SKM-1 treated with dmso at 0.1 percent for 144 hours (cell line): ENCODE measurements around the gene TFDP2.
"Not testable (repeated sequence)": the region's sequence is repeated elsewhere in the genome, so short reads cannot be mapped to it uniquely, and the experiment has no call there.

ENCODE experiments used
- DNase-seq: peaks from one replicate; lab custom pipeline; 2025; ENCODE audit not compliant: unreplicated experiment; lab: John Stamatoyannopoulos, UW

Gene TFDP2

GRCh38 chr3:142075656-142076055, 73.7 kb downstream of the TFDP2 start:
- DNase-seq = not testable (repeated sequence)

- DNase-seq = no peak
Observed at GRCh38 chr3:142072816-142073215, 76.5 kb downstream of the TFDP2 start.

DNA sequence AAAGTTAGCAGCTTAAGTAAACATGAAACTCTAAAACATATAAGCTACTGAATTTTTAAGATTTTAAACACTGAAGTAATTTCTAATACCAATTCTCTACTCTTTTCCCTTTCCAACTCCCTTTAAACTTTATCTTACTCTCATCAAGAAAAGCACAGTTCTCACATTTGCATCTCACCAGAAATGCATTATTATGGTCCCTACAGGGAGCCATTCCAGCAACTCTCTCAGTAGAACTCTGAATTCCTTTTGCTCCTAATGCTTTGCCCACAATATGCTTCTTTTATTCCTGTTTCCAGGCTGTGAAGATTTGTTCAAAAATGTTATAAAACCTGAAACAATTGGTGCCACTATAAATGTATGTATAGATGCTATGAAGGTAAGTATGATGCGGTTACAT, 83.4 kb downstream of the TFDP2 start:
- DNase-seq = no peak

DNA sequence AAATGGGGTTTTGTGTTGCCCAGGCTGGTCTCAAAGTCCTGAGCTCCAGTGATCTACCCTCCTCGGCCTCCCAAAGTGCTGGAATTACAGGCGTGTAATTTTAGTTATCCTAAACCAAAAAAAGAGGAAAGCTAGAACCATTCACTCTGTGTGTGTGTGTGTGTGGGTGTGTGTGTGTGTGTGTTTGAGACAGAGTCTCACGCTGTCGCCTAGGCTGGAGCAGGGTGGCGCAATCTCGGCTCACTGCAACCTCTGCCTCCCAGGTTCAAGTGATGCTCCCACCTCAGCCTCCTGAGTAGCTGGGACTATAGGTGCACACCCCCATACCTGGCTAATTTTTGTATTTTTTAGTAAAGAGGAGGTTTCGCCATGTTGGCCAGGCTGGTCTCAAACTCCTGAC, 84.0 kb downstream of the TFDP2 start:
- DNase-seq = no peak

GRCh38 chr3:142064454-142064853, 84.9 kb downstream of the TFDP2 start:
- no peak for DNase-seq

DNA sequence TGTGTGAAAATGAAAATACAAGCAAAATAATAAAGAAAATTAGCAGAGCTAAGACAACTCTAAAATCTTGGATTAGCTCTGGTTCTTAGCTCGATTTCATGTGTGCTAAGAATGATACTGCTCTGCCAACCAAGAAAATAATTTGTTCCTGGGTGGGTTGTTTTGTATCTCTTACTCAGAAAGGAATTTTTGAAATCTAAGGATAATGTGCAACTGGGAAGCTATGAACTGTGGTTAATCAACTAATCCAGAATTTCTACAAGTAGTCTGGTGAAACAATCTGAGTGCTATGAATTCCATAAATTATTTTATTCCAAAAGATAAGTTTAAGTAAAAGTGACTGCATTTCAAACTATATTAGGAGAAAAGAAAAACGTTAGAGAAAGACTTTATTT, 92.0 kb downstream of the TFDP2 start:
- DNase-seq = no peak

DNA sequence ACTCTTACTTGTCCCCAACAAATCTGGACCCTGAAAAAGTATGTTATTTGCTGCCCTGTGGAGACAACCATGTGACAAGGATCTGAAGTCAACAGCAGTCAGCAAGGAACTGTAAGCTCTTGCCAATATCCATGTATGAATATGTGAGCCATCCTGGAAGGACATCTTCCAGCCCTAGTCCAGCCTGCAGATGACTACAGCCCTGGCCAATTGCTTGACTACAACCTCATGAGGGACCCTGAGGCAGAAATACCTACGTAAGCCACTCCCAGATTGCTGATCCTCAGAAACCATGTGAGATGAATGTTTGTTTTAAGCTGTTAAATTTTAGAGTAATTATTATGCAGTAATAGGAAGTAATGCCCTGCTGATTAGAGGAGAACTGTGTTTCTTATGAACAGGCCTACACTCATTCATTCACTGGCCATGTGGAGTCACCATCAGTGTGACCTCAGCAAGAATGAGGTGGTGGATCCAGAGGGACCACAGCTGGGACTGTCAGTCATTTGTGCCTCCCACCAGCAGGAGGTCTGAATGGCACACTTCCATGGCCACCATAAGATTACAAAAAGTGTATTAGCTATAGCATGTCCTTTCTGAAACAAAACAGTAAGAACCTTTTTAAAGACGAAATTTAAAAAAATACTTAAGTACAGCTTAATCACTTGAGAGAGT, 92.6 kb downstream of the TFDP2 start:
- DNase-seq = no peak

GRCh38 chr3:142053835-142054234, 95.5 kb downstream of the TFDP2 start:
- no peak for DNase-seq

DNA sequence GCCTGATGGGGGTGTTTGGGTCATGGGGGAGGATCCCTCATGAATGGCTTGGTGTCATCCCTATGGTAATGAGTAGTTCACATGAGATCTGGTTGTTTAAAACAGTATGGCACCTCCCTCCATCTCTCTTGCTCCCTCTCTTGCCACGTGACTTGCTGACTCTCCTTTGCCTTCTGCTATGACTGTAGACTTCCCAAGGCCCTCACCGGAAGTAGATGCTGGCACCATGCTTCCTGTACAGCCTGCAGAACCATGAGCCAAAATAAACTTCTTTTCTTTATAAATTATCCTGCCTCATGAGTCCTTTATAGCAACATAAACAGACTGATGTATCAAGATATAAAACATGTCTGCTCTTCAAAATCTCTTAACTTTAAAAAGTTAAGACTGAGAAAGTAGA, 96.1 kb downstream of the TFDP2 start:
- DNase-seq = no peak

- no peak for DNase-seq
Observed at GRCh38 chr3:142051351-142051750, 98.0 kb downstream of the TFDP2 start.

DNA sequence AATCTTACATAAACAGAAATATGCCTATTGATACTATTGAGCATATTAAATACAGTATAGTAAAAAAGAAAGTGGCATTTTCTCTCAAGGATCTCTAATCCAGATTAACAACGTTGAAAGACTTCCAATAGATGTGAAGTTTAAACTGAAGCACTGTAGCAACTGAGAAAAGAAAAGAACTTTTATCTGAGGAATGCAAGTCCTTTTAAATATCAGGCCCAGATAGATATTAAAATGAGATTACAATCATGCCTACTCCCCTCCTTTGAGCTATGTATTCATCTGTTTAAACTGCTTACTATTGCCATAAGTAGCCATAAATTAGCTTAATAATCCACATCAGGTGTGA, 102.3 kb downstream of the TFDP2 start:
- DNase-seq = no peak

GRCh38 chr3:142046320-142047020, 102.9 kb downstream of the TFDP2 start:
- peak; percentile 89 for DNase-seq

DNA sequence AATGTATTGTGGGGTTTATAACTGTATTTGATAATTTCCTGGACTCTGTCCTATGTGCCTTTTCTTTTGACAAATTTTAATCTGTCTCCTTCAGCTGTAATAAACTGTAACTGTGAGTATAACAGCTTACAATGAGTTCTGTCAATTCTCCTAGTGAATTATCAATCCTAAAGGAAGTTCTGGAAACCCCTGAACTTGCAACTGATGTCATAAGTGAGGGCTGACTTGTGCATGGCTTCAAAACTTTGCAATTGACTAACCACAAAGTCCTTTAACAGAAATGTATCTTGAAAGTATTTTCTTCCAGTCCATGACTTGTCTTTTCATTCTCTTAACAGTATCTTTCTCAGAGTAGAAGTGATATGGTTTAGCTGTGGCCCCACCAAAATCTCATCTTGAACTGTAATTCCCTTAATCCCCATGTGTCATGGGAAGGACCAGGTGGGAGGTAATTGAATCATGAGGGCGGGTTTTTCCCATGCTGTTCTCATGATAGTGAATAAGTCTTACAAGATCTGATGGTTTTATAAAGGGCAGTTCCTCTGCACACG, 108.3 kb downstream of the TFDP2 start:
- DNase-seq = no peak

DNA sequence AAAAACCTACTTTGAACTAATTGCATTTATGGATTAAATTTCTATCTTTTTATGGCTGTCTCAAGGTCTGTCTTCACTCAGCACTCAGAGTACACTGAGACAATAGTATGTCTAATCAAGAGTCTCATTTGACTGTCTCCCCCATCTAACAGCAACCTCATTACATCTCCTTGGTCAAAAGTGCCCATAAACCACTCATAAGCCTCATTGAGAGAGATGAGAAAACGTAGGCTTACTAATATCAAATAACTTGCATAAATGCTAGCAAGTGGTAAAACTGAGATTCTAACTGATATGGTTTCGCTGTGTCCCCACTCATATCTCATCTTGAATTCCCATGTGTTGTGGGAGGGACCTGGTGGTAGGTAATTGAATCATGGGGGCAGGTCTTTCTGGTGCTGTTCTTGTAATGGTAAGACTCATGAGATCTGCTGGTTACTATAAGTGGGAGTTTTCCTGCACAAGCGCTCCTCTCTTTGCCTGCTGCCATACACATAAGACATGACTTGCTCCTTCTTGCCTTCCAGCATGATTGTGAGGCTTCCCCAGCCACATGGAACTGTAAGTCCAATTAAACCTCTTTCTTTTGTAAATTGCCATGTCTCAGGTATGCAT, 113.9 kb downstream of the TFDP2 start:
- DNase-seq = no peak

GRCh38 chr3:142033292-142033691, 116.1 kb downstream of the TFDP2 start:
- no peak for DNase-seq

DNA sequence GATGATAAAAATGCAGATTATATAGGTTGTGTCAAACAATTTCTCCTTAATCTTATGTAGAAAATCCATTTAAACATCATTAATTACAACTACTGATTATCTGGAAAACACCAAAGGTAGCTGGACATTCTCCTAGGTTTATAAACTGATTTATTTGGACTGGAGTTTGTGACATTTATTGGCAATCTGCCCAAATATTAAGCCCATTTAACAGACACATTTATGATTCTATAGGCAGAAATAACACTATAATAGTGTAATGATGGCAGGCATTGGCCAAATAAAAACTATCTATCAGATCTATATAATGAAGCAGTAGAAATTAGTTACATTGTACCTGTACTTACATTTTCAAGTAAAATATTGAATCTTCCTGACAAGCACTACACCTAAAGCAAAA, 117.8 kb downstream of the TFDP2 start:
- no peak for DNase-seq

DNA sequence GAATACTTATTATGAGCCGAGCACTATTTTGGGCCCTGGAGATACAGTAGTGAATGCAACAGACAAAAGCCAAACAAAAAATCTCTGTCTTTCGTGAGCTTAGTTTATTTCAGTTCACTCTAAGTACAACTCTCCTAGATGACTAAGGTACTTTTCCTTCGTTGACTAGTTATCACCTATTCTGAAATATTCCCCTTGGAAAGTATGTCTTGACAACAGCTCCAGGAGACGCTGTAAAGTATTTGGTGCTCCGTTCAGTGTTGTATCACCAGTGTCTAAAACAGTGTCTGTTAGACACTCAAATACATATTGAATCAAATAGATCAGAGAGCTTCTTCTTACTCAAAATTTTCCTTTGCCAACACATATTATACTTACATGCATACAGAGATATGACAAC, 119.6 kb downstream of the TFDP2 start:
- no peak for DNase-seq

DNA sequence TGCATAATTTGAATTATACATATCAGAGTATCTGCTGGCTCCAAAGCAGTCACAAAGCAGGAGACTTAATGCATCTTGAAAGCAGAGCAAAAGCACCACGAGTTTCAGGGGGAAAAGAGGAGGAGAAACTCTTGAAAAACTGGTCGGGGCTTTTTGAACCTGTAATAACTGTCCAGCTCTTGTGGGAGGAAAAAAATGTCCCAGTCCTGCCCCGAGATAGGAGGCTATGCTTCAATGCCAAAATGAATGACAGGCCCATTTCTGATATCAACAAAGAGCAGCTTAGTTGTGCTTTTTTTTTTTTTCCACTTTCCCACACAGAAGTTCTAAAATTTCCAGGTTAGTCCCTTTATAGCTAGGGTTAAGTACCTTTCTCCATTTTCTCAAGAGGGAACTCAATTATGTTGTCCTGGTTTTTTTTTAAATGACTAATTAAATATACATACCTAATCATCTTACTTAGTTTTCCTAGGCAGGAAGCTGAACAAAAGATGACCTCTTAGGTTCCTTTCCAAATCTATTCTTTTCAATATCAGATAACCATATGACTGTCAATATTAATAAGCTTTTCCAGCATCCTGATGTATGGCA, 120.2 kb downstream of the TFDP2 start:
- no peak for DNase-seq

GRCh38 chr3:142028243-142028777, 121.0 kb downstream of the TFDP2 start:
- DNase-seq = no peak

DNA sequence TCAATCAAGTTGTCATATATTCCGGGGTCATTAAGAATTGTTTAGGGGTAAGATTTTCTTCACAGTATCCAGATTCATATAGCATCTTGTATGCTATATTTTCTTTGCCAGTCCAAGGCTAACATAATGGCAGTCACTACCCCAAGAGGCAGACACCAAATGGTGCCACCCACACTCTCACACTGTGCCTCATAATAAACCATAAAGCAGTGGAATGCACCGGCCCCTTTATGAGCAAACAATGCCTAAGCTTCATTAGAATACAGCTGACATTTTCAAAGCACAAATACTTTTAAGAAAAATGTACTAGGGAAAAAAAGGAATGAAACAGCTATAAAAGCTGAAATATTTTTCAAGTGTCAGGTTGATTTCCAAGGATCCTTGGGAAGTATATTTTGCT, 121.6 kb downstream of the TFDP2 start:
- DNase-seq = no peak

DNA sequence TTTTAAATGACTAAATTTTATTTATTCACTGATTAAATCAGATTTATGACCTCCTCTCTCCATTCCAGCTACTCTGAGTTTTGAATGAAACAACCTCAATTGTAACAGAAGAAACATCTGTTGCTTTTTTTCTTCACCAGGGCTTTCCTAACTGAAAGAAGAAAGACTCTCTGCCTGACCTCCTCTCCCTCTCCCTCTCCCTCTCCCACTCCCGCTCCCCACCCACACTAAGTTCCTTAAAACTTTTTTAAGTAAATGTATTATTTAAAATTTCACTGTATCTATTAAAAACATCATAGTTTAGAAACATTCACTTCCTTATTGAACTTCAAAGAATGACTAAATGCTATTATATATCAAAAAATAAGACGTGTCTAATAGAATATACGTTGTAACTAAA, 122.0 kb downstream of the TFDP2 start:
- DNase-seq = no peak

GRCh38 chr3:142026333-142026732, 123.0 kb downstream of the TFDP2 start:
- no peak for DNase-seq
